H9 (cell line): ENCODE data around the gene GRIK3. TPM values are rescaled to one million over a fixed set of nuclear protein-coding genes. Genes with fewer than 3 reads are reported as not detected.
A peak's percentile ranks its signal among the peaks of the same experiment; 100 is the strongest.

Source experiments
- DNase-seq: peaks from one replicate; pipeline ENCODE4 v3.0.0-alpha.2; 2017
- H2AFZ ChIP-seq: one replicate; pipeline ENCODE4 v1.6.1; 2013; ENCODE audit warnings: mild to moderate bottlenecking, low read length, control low read depth, moderate library complexity
- H2AK5ac ChIP-seq: 2 replicates; pipeline ENCODE4 v1.6.1; 2013; ENCODE audit warnings: low read length, control low read depth, mixed read lengths; ENCODE audit not compliant: insufficient read length
- H2BK120ac ChIP-seq: one replicate; pipeline ENCODE4 v1.6.1; 2013; ENCODE audit warnings: low read depth, mild to moderate bottlenecking, low read length, control low read depth, inconsistent platforms; ENCODE audit not compliant: poor library complexity, severe bottlenecking
- H2BK12ac ChIP-seq: 2 replicates; pipeline ENCODE4 v1.6.1; 2013; ENCODE audit warnings: low read length, control low read depth, mixed read lengths, low read depth; ENCODE audit not compliant: insufficient read length
- H2BK15ac ChIP-seq: 2 replicates; pipeline ENCODE4 v1.6.1; 2013; ENCODE audit warnings: low read depth, low read length, control low read depth
- H2BK20ac ChIP-seq: one replicate; pipeline ENCODE4 v1.6.1; 2013; ENCODE audit warnings: low read depth, mild to moderate bottlenecking, low read length, control low read depth, inconsistent platforms; ENCODE audit not compliant: poor library complexity, severe bottlenecking
- H2BK5ac ChIP-seq: 2 replicates; pipeline ENCODE4 v1.6.1; 2013; ENCODE audit warnings: low read length, control low read depth, mixed read lengths; ENCODE audit not compliant: insufficient read length
- H3K14ac ChIP-seq: 2 replicates; pipeline ENCODE4 v1.6.1; 2013; ENCODE audit warnings: low read length, control low read depth; ENCODE audit not compliant: insufficient read depth
- H3K18ac ChIP-seq: 2 replicates; pipeline ENCODE4 v1.6.1; 2013; ENCODE audit warnings: low read depth, mild to moderate bottlenecking, mixed read lengths, low read length, control low read depth; ENCODE audit not compliant: insufficient read length
- H3K23ac ChIP-seq: 2 replicates; pipeline ENCODE4 v1.6.1; 2013; ENCODE audit warnings: low read length, control low read depth, mixed read lengths, low read depth; ENCODE audit not compliant: insufficient read length
- H3K23me2 ChIP-seq: 2 replicates; pipeline ENCODE4 v1.6.1; 2013; ENCODE audit warnings: low read depth, mild to moderate bottlenecking, mixed read lengths, low read length, control low read depth; ENCODE audit not compliant: insufficient read length, poor library complexity, severe bottlenecking
- H3K27ac ChIP-seq: 2 replicates; pipeline ENCODE4 v1.5.1; 2013; ENCODE audit warnings: low read length, control low read depth, mixed read lengths, low read depth; ENCODE audit not compliant: insufficient read length
- H3K27me3 ChIP-seq: 2 replicates; pipeline ENCODE4 v1.6.1; 2013; ENCODE audit warnings: low read length, control low read depth, inconsistent platforms; ENCODE audit not compliant: insufficient read depth
- H3K4ac ChIP-seq: 2 replicates; pipeline ENCODE4 v1.6.1; 2013; ENCODE audit warnings: low read depth, mild to moderate bottlenecking, control low read depth, inconsistent platforms, low read length, moderate library complexity
- H3K4me1 ChIP-seq: 2 replicates; pipeline ENCODE4 v1.6.1; 2013; ENCODE audit warnings: low read length, control low read depth, inconsistent platforms; ENCODE audit not compliant: insufficient read depth
- H3K4me2 ChIP-seq: 2 replicates; pipeline ENCODE4 v1.6.1; 2013; ENCODE audit warnings: low read length, control low read depth, mixed read lengths; ENCODE audit not compliant: insufficient read length, insufficient read depth
- H3K56ac ChIP-seq: 2 replicates; pipeline ENCODE4 v1.6.1; 2013; ENCODE audit warnings: low read depth, mild to moderate bottlenecking, mixed read lengths, low read length, control low read depth; ENCODE audit not compliant: insufficient read length
- H3K79me1 ChIP-seq: 2 replicates; pipeline ENCODE4 v1.6.1; 2013; ENCODE audit warnings: low read depth, mild to moderate bottlenecking, moderate library complexity, low read length, control low read depth, inconsistent platforms; ENCODE audit not compliant: insufficient read depth, poor library complexity, severe bottlenecking
- H3K79me2 ChIP-seq: 2 replicates; pipeline ENCODE4 v1.6.1; 2013; ENCODE audit warnings: low read length, control low read depth, inconsistent platforms; ENCODE audit not compliant: insufficient read depth
- H3K9ac ChIP-seq: 2 replicates; pipeline ENCODE4 v1.6.1; 2013; ENCODE audit warnings: low read length, control low read depth, mixed read lengths; ENCODE audit not compliant: insufficient read length; ENCODE audit errors: extremely low read depth
- H3K9me3 ChIP-seq: one replicate; pipeline ENCODE4 v1.6.1; 2013; ENCODE audit warnings: low read depth, low read length, inconsistent platforms; ENCODE audit not compliant: control insufficient read depth
- H3T11ph ChIP-seq: one replicate; pipeline ENCODE4 v1.6.1; 2013; ENCODE audit warnings: mild to moderate bottlenecking, low read length, control low read depth, inconsistent platforms
- H4K20me1 ChIP-seq: one replicate; pipeline ENCODE4 v1.6.1; 2013; ENCODE audit not compliant: control insufficient read depth, insufficient read length, insufficient read depth
- H4K5ac ChIP-seq: 2 replicates; pipeline ENCODE4 v1.6.1; 2013; ENCODE audit warnings: low read depth, mild to moderate bottlenecking, mixed read lengths, low read length, control low read depth; ENCODE audit not compliant: insufficient read length
- H4K8ac ChIP-seq: replicated peaks from 2 replicates; pipeline ENCODE4 v1.6.1; 2013; ENCODE audit warnings: low read length, control low read depth, mixed read lengths, low read depth; ENCODE audit not compliant: insufficient read length
- H4K91ac ChIP-seq: 2 replicates; pipeline ENCODE4 v1.6.1; 2013; ENCODE audit warnings: low read depth, mild to moderate bottlenecking, moderate library complexity, mixed read lengths, low read length, control low read depth; ENCODE audit not compliant: insufficient read length
- H3K27ac Mint-ChIP-seq, 3 experiments: 2 replicates in 2 of 3; 3 replicates in 1 of 3; pipeline ENCODE4 v1.8.0; 2020 to 2021; ENCODE audit warnings: mixed read lengths in 3 of 3, mild to moderate bottlenecking in 1 of 3, moderate library complexity in 1 of 3
- H3K27me3 Mint-ChIP-seq: 2 replicates; pipeline ENCODE4 v1.8.0; 2021; ENCODE audit warnings: low read depth, mild to moderate bottlenecking, moderate library complexity, mixed read lengths
- H3K36me3 Mint-ChIP-seq, 3 experiments: 2 replicates in 2 of 3; 3 replicates in 1 of 3; pipeline ENCODE4 v1.8.0; 2020 to 2021; ENCODE audit warnings: low read depth in 3 of 3, mixed read lengths in 3 of 3; ENCODE audit not compliant: insufficient read depth in 1 of 3
- H3K4me1 Mint-ChIP-seq, 2 experiments: 2 replicates each; pipeline ENCODE4 v1.8.0; 2020; ENCODE audit warnings: mixed read lengths in 2 of 2
- H3K4me3 Mint-ChIP-seq, 2 experiments: 2 replicates in 1 of 2; 3 replicates in 1 of 2; pipeline ENCODE4 v1.8.0; 2020 to 2021; ENCODE audit warnings: mild to moderate bottlenecking in 2 of 2, mixed read lengths in 2 of 2, moderate library complexity in 1 of 2
- H3K9me3 Mint-ChIP-seq, 2 experiments: 2 replicates in 1 of 2; 3 replicates in 1 of 2; pipeline ENCODE4 v1.8.0; 2020; ENCODE audit warnings: mild to moderate bottlenecking in 2 of 2, mixed read lengths in 2 of 2, moderate library complexity in 1 of 2
- WGBS: extraction: QIAGEN DNeasy Blood & Tissue Kit; methylation state at CpG from one replicate; pipeline ENCODE4 v1.1.7; 2013; ENCODE audit warnings: missing lambda C conversion rate, low lambda C conversion rate, mixed read lengths; ENCODE audit not compliant: insufficient read length; ENCODE audit errors: extremely low coverage; 5-methylcytosine and 5-hydroxymethylcytosine counted together
- total RNA-seq: library from RNA; stranded (reverse); gene quantifications from 2 replicates; pipeline ENCODE4 v1.2.1, GENCODE V29; 2021
- TF ChIP-seq, protein P1 (sequence below): fragments of 200-600 bp; sonication (generic); conservative IDR thresholded peaks from 3 replicates; pipeline ENCODE4 v1.8.0; 2021; ENCODE audit warnings: antibody characterized with exemption, mild to moderate bottlenecking

Gene GRIK3
- total RNA-seq, 1 experiment from 2014 or later: 1.7 TPM

DNA sequence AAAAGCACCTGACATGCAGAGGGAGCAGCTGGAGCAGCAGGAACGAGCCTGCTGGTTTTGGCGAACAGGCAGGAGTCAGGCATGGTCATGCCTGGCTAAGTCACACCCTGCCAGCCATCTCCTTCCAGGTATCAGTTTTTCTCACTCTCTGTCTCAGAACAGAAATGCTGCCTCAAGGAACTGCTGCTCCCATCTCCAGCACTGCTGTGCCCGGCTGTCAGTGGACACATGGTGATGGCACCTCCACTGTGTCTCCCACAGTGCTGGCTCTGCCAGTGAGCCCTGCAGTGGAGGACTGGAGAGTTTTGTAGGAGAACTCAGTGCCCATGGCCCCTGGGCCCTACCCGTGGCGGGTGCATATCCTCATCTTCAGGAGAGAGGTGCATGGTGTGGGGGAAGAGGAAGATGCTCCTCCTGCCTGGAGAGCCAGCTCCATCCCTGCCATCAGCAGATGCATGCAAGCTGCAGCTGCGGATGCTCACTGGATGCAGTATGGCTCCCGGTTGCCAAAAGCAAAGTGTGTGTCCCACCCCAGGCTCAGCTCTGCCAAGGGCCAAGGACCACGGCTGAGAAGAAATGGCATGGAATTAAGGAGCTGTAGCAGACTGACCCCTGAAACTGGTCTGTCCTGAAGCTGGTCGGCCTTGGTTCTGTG is 114.7 kb downstream of the GRIK3 start:
- H3T11ph ChIP-seq: no peak overlapping the region
- H2AFZ ChIP-seq: no peak overlapping the region
- no peak overlapping the region for H3K4me3 Mint-ChIP-seq
- no peak overlapping the region for H3K56ac ChIP-seq
- H3K9ac ChIP-seq: no peak overlapping the region
- TF ChIP-seq, protein P1, sequence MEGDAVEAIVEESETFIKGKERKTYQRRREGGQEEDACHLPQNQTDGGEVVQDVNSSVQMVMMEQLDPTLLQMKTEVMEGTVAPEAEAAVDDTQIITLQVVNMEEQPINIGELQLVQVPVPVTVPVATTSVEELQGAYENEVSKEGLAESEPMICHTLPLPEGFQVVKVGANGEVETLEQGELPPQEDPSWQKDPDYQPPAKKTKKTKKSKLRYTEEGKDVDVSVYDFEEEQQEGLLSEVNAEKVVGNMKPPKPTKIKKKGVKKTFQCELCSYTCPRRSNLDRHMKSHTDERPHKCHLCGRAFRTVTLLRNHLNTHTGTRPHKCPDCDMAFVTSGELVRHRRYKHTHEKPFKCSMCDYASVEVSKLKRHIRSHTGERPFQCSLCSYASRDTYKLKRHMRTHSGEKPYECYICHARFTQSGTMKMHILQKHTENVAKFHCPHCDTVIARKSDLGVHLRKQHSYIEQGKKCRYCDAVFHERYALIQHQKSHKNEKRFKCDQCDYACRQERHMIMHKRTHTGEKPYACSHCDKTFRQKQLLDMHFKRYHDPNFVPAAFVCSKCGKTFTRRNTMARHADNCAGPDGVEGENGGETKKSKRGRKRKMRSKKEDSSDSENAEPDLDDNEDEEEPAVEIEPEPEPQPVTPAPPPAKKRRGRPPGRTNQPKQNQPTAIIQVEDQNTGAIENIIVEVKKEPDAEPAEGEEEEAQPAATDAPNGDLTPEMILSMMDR: no peak
- no peak overlapping the region for H3K4ac ChIP-seq
- H3K36me3 Mint-ChIP-seq: peaks cover 7 to 19% (median 10%) of the 10 kb centered on the region in 3 experiments; a peak in 6 of 7 replicates
- H3K23ac ChIP-seq: no peak overlapping the region
- no peak overlapping the region for H2BK120ac ChIP-seq
- peaks cover 13% of the 10 kb centered on the region for H3K27me3 Mint-ChIP-seq
- H4K8ac ChIP-seq: no peak overlapping the region
- H2BK12ac ChIP-seq: no peak overlapping the region
- H3K9me3 Mint-ChIP-seq: peaks cover 26 to 28% of the 10 kb centered on the region in 2 experiments
- peak; percentile 16 for DNase-seq
- no peaks in the 10 kb centered on the region for H3K23me2 ChIP-seq
- no peak overlapping the region for H3K27ac ChIP-seq
- H2AK5ac ChIP-seq: no peak overlapping the region
- peaks cover 20 to 37% of the 10 kb centered on the region in 2 experiments for H3K4me1 Mint-ChIP-seq
- no CpG with 5 or more reads among the region's 9 CpGs for whole genome bisulfite sequencing
- H3K18ac ChIP-seq: no peak overlapping the region
- H3K4me2 ChIP-seq: no peak overlapping the region
- H2BK20ac ChIP-seq: no peak overlapping the region
- no peaks in the 10 kb centered on the region for H3K79me2 ChIP-seq
- no peaks in the 10 kb centered on the region; the same call in 1 of the 2 replicates for H3K4me1 ChIP-seq
- no peaks in the 10 kb centered on the region for H3K27me3 ChIP-seq
- no peak overlapping the region for H2BK5ac ChIP-seq
- H2BK15ac ChIP-seq: no peak overlapping the region
- H4K20me1 ChIP-seq: no peaks in the 10 kb centered on the region
- H3K14ac ChIP-seq: no peak overlapping the region
- no peak overlapping the region for H3K27ac Mint-ChIP-seq
- H4K91ac ChIP-seq: no peak overlapping the region
- no peak overlapping the region for H4K5ac ChIP-seq
- H3K9me3 ChIP-seq: no peaks in the 10 kb centered on the region
- H3K79me1 ChIP-seq: no peaks in the 10 kb centered on the region
